ENCODE data around the gene CNNM4.

Gene CNNM4

GRCh38 chr2:96759548-96759947, 1.2 kb upstream of the CNNM4 start:
- DNase-seq, result no peak

- no peak for DNase-seq
These were observed 507 bp downstream of the CNNM4 start for GRCh38 chr2:96760986-96761832.

- no peak for DNase-seq
These were observed 2.0 kb downstream of the CNNM4 start for GRCh38 chr2:96762529-96763311.

GRCh38 chr2:96763511-96764252, 3.0 kb downstream of the CNNM4 start:
- DNase-seq, result peak; percentile 21

- no peak for DNase-seq
These were observed 3.5 kb downstream of the CNNM4 start for GRCh38 chr2:96764253-96764637.

- no peak for DNase-seq
These were observed 6.6 kb downstream of the CNNM4 start for GRCh38 chr2:96767135-96767871.

- DNase-seq, result no peak
These were observed 7.4 kb downstream of the CNNM4 start for GRCh38 chr2:96768083-96768561.

- no peak for DNase-seq
These were observed 9.1 kb downstream of the CNNM4 start for GRCh38 chr2:96769814-96770213.

GRCh38 chr2:96770442-96771202, 9.9 kb downstream of the CNNM4 start:
- DNase-seq, result no peak

- DNase-seq, result no peak
These were observed 11.3 kb downstream of the CNNM4 start for GRCh38 chr2:96771796-96772618.

GRCh38 chr2:96772903-96773671, 12.4 kb downstream of the CNNM4 start:
- peak; percentile 32 for DNase-seq

- peak; percentile 52 for DNase-seq
These were observed 13.2 kb downstream of the CNNM4 start for GRCh38 chr2:96773922-96774321.

- no peak for DNase-seq
These were observed 14.5 kb downstream of the CNNM4 start for GRCh38 chr2:96775160-96775559.

- no peak for DNase-seq
These were observed 22.7 kb downstream of the CNNM4 start for GRCh38 chr2:96783388-96783787.

GRCh38 chr2:96787411-96787810, 26.7 kb downstream of the CNNM4 start:
- DNase-seq, result no peak

- DNase-seq, result no peak
These were observed 27.9 kb downstream of the CNNM4 start for GRCh38 chr2:96788442-96789244.

- DNase-seq, result no peak
These were observed 28.5 kb downstream of the CNNM4 start for GRCh38 chr2:96789245-96789617.

- no peak for DNase-seq
These were observed 32.4 kb downstream of the CNNM4 start for GRCh38 chr2:96792772-96793749.

Data from activated CD4-positive, alpha-beta T cell treated with anti-CD3 and anti-CD28 coated beads for 48 hours (primary cell).